HG03457 (cell line): ENCODE results near the gene MYH9.

ENCODE experiments used
- ATAC-seq: cut with Tn5 transposase; IDR thresholded peaks from one replicate; pipeline ENCODE4 v1.9.1; 2021; ENCODE audit warnings: moderate number of reproducible peaks; ENCODE audit not compliant: unreplicated experiment

MYH9 gene

DNA sequence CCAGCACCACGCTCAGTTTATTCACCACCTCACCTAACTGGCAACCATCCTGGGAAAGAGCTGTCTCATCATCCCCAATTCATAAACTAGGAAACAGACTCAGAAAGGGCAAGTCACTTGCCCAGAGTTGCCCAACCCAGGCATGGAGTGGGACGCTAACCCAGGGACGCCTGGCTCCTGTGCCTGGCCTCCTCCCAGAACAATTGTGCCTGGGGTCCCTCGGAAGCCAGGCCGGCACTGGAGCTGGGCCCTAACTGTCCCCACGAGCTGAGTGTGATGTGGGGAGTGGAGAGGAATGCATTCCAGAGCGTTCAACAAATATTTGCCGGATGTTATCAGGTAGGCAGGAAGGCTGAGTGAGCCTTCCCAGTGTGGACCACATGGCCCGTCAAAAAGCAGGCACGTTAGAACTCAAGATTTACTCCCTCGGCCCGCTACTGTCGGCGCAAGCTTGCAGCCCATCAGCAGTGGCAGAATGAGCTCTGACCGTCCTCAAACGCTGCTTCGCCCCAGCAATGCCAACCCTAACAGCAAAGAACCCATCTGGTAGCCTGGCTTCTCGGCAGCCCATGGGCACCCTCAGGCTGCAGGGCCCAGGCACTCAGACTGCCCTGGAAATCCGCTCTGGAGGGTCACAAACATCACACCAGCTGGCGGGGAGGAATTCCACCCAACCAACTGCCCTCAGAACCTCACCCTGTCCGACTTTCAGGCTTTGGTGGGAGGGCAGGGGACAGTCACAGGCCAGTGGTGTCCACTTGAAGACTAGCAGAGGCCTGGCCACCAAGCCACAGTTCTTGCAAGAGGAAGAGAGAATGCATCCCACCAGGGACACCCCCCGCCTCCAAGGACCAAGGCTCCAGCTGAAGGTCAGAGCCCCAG lies 35.6 kb downstream of the MYH9 start:
- ATAC-seq: no peak

DNA sequence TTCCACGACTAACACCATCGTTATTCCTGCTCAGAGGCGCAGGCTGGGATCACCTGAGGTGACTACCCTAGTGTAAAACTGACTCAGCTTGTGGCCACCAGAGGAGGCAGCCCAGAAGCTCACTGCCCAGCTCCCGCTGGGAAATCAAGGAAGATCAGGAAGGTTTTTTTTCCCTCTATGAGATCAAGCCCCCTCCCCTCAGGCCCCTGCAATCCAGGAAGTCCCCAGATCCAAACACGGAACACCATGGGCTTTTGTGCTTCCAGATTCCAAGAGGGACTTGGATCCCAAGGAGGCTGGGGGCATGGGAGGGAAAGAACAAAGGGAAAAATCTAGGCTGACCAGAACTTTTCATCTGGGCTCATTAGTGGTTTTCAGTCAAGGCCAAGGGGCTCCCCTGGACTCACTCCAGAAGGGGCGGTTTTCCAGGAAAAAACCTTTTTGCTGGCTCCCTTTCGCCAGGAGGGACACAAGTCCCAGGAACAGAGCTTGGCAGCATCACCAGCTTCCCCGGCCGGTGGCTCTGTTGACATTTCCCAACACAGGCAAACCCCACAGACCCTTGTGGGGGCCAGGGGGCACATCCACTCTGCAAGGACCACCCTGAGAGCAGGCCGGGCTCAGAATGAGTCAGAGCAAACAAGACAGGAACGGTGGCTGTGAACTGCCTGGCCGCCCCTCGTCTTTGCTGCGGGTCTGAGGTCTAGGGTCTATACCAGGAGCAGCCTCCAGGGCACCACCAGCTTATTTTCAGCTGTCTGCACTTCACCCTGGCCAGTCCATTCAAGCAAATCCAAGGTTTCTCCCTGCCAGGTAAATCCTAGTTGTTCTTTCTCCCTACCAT lies 36.8 kb downstream of the MYH9 start:
- no peak for ATAC-seq

DNA sequence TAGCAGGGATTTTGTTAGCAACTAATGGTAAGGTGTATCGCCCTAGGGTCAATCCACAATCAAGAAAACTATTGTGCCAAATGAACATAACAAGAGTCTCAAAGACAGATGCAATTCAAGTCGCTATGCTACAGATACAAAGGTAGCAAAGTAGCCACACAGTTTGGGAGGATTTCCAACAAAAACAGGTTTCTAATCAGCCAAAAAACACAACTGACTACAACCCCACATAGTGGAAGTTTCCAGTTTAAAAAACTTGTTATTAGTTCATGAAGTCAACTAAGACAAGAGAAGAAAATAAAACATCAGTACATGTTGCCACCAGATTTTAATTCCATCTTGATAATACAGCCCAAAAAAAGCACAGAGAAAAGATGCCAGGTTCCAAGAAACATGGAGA lies 38.0 kb downstream of the MYH9 start:
- no peak for ATAC-seq

DNA sequence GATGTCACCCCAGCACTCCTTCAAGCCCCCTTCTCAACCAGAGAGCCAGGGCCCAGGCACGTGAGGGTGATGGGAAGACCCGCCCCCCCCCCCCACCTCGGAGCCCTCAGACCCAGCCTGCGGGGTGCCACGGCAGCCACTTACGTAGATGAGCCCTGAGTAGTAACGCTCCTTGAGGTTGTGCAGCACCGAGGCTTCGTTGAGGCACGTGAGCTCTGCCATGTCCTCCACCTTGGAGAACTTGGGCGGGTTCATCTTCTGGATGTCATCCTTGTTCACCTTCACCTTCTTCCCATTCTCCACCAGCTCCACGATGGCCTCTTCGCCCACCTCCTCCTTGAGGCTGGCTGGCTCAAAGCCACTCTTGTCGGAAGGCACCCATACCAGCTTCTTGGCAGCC lies 39.0 kb downstream of the MYH9 start:
- ATAC-seq: no peak

DNA sequence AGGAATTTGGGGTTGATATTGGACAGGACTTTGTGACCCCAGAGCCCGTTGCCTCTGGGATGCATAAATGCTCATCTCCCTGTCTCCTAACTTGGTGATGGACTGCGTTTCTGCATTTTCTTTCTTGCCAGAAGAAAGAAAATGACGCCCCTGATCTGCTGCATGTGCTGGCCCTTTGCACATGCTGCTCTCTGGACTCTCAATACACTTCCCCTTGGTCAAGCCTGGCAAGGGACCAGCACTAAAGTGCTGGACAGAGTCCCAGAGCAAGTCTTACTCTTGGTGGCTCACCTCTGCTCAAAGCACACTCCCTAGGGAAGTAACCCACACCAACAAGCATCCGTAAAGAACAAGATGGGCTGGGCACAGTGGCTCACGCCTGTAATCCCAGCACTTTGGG lies 40.7 kb downstream of the MYH9 start:
- no peak for ATAC-seq

DNA sequence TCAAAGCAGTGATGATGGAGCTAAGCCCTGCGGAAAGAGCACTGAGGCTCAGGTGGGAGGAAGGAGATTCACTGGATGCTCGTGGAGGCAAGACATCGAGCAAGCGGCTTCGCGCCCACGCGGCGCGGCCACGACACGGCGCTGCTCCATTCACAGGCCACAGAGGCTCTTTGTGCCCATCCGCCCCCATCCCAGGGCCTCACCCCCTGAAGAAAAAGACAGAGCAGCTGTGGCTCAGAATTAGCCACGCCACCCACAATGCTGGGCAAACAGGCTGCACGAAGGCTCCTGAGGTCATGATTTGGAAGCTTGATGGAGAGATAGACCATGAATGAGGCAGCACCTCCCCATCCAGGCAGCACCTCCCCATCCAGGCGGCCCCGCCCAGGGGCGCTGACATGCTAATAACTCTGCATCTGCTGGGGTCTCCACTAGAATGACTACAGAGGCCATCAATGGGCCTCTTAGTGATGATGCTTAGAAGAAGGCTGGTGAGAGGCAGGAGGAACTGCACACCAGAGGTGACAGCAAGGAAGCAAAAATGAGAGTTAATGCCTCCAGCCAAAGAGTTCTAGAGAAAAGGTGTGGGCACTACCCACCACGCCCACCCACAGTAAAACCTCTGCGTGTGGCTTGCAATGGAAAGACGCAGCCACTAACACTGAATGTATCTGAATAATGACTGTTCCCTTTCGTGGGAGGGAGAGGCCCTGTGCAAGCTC lies 43.5 kb downstream of the MYH9 start:
- ATAC-seq: no peak

DNA sequence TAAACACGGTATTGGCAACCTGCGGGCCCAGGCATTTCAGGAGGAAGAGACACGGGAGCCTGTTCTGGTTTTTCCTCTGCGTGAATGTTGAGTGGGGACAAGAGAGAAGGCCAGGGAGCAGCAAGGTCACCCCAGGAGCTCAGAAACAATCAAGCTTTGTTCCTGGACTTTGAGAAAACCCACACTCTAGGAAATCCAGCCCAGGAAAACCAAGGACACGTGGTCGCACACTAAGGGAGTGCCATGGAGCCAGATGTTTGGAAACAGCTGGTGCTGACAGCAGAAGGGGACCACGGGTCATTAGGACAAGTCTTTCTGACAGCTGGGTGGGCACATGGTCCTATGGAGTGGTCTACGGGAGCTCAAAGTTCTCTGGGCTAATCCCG lies 44.1 kb downstream of the MYH9 start:
- ATAC-seq: no peak

DNA sequence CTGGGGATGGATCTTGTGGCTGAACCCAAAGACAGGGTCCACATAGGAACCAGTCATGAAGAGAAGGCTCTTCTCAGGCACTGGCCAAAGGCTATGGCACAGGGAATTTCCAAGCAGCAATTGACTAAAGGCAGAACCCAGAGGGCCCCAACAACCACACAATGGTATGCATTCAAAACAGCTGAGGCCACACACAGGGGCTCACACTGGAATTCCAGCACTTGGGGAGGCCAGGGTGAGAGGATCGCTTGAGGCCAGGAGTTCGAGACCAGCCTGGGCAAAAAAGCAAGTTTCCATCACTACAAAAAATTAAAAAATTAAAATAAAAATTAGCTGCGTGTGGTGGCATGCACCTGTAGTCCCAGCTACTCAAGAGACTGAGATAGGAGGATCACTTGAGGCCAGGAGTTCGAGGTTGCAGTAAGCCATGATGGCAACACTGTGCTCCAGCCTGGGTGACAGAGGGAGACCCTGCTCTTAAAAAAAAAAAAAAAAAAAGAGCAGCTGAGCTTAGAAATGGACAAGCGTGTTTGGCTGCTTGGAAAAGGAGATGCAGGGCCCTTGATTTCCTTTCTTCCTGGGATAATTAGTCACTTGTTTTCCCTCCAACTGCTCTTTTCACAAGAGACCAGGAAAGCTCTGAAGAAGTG lies 44.6 kb downstream of the MYH9 start:
- no peak for ATAC-seq

DNA sequence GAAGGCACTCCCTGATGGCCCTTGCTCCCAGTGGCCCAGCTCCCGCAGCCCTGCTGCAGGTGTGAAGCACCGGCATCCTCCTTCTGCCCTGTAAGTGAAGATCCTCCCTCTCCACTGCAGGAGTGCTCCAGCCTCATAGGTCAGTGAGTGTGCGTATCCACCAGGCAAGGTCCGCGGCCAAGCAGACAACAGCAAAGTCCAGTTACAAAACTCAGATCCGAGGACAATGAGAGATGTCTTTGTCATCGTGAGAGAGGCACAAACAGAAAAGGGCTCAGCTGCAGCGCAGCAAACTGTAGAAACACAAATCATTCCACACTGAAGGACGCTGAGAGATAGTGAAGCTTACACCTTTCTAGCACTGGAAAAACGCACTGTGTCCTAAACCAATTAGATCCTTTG lies 46.1 kb downstream of the MYH9 start:
- ATAC-seq: no peak

DNA sequence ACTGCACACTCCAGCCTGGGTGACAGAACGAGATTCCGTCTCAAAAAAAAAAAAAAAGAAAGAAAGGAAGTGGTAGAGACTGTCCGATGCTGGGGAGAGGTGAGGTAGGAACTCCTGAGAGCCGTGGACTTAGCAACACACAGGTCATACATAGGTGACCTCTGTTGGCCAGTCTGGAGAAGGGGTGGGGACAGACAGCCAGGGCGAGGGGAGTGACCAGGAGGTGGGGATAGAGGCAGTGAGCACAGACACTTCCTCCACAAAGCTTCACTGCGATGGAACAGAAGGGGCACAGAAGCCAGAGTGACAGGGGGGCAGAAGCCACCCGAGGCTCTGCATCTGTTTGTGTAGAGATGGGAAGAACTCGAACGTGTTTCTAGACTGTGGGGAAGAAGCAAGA lies 47.1 kb downstream of the MYH9 start:
- no peak for ATAC-seq

DNA sequence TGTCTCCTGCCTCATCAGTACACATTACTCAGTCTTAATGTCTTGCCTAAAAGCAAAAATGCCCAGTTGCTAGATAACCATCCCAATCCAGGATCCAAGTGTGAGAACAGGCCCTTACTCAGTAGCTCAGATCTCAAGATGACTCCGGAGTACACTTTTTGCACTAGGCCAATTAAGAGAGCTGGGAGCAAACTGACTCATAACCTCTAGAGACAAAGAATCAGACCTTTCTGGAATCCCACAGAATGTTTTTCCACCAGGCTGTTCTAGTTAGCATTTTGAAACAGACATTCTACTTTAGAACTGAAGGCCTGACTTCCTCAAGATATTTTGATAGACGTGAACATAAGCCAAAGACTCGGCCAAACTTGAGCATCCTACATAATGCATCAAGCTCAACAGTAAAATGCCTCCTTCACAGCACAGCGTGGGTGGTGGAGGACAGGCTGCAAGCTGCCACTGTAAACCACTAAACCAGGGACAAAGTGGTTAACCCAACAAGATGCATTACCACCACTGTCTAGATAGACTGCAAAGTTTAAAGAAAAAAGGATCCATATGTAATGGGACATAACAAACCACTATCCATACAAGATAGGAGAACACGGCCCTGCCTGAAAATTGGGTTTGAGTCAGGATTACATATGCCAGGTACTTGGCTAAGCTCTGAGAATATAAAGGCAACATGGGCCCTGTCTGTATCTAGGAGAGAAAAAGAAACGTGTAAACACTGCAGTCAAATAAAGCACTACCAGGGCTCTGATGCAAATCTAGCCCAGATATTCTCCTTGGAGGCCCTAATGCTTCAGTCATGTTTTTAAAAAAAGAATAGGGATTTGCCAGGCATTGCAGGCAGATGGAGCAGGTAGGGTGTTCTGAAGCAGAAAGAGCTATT lies 48.3 kb downstream of the MYH9 start:
- ATAC-seq: no peak

DNA sequence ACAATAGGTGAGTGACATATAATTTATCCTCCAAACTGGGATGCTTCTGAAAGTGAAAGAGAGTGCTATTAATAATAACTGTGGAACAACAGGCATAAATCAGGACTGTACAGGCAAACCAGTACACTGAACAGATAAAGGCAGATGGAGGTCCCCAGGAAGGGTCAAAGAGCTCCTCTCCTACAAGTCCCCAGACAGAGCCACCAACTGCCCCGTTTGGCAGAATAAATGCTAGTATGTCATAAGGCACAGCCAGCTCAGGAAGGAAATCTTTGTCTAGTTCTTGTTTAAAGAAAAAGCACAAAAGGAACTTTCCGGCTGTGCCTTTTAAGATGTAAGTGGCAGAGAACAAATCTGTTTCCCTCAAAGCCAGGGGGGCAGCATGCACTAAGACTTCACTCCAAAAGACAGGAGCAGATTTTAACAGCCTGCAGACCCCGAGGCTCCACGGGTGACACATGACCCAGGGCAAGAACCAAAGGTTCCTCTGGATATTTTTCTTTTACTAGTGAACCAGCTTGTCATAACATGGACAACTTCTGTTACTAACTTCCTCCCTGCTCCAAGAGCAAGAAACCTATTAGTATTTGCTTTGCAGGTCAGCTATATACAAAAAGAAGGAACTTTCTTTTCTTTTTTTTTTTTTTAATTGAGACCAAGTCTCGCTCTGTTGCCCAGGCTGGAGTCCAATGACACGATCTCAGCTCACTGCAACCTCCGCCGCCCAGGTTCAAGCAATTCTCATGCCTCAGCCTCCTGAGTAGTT lies 50.2 kb downstream of the MYH9 start:
- ATAC-seq: no peak

DNA sequence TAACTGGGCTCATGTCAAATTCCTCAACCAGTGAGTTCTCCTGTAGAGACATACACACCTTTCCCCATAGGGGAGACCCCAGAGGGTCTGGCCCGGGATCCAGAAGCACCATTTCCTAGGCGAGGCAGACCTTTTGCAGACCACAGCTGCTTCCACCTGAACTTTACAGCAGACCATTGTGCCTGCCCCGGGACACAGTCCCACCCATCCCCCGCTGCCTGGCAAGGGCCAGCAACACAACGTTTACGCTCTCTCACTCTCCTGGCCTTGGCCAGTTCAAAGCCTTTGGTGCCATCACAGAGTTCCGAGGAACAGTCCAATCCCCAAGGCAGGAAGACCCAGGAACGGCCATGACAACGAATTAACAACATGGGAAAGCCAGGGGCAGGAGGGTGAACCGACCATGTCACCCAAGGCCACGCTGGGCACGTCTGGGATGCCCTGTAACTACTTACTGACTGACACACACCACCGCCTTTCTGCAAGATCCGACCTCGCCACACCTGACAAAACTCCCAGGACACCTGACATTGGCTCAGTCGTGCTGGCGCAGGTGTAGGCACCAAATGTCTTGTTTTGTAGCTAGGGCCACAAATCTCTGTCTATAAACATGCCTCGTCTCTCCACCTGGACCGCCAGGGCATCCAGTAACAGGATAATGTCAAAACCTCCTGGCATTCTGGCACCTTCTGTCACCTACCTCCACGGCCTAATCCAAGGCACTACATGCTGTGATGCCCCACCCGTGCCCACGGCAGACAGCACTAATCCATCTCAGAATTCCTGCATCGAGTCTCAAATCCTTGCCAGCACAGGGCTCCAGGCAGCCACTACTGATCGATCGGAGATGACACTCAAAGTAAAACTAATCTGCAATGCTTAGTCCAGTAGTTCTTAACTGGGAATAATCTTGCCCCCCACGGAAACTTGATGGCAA lies 51.3 kb downstream of the MYH9 start:
- ATAC-seq: no peak

DNA sequence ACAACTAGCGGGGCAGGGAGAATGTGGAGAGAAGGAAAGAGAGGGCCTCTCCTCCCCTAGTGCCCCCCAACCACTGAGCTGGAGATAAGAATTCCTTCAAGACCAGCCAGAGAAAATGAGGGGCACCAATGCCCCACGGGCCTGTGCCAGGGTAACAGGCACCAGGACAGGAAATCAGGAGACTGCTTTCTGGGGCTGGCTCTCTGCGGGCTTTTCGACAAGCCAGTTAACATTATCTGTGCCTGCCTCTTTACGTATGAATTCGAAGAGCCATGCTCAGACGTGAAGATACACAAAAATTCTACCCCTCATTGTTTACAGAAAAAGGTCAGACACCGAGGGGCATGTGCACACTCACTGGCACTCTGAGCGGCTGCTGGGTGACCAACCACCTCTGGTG lies 52.1 kb downstream of the MYH9 start:
- no peak for ATAC-seq

DNA sequence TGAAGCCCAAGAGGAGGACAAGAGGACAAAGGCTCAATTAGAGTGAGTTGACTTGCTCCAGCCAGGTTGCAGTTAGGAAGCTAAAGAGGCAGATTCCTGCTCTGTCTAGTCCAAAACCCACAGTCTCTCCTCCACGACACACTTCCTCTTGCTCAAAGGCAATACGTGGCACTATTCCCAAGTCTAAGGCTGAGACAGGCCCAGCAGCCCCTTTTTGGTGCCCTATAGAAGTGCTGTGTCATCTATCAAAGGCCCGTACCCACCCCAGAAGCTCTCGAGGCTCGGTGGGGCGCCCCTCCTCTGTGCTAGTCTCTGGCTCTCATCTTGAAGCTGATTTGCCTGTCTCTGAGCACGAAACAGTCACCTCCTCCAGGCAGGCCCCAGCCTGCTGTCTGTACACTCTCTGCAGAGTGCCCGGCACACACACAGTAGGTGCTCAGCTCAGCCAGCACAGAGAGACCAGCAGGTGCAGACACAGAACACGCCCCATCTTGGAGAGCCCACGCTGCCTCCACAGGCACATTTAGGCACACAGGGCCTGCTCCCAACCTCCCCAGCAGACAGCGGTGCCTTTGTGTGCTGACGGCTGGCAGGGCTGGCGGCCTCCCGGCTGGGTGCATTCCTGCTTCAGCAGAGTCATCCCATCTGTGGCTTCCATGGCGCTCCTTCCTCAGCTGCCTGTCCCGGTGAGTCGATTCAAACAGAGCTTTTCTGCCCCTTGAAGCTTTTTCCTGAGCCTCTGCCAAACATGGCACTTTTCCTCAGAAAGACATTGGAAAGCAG lies 52.8 kb downstream of the MYH9 start:
- no peak for ATAC-seq

DNA sequence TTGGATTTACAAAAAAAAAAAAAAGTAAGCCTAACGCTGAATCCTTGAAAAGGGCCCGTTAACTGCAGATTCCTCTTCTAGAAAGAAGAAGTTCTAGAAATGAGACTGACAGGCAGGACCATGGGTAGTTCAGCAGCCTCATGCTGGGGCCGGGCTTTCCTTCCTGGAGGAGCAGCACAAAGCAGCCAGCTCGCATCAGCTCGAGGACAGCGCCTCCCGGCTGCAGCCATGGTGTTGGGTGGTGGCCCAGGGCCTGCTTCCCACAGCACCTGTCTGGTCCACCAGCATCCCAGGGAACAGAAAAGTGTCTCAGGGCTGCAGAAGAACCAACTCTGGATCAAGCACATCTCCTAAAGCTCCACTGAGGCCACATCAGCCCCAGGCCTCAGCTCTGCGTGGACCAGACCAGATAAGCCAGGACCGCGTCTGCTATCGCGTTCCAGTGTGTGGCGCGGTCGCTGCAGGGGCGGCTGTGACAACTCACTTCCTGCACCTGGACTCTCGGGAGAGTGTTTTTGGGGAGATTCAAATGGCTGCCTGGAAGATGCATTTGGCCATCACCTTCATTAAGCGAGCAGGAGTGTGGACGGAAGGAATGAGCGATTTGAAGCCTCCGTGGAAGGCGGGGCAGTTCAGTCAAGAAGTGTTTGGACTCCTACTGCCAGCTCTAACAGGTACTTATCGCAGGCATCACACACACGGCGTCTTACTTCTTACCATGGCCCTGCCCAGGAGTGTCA lies 53.5 kb downstream of the MYH9 start:
- ATAC-seq: no peak

DNA sequence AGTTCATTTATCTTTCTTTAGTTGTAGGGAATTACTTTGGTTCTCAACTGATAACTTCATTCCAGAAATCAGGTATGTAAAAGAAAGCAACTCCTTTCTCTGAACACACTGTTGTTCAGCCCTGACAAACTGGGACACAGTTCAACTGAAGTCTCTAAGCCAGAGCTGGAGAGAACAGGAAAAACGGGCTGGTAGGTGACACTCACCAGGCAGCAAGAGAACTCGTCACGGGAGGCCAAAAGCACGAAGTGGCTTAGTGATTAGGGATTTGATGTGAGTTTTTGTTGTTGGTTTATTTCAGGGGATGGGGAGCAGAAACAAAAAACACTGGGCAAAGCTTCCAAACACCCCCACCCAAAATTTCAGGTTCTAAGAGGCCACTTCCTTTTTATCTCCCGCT lies 54.1 kb downstream of the MYH9 start:
- ATAC-seq: no peak
